ENCODE data around the gene OXA1L. TPM values are rescaled to one million over a fixed set of nuclear protein-coding genes. Genes with fewer than 3 reads are reported as not detected.

Gene OXA1L
- total RNA-seq, 2 donors from 2014 or later: 73.2 to 83.5 TPM

- no peaks in the 10 kb centered on the region for H3K36me3 ChIP-seq (replicated peaks in 1 of 2; ENCODE audit: insufficient read depth in 1 of 2, low read depth in 2 of 2)
- H3K4me3 ChIP-seq: no peak overlapping the region
- DNase-seq: no peak
- WGBS, 2 donors: 67 to 82% methylated on average over 5 of the region's 5 CpGs
- no peak for ATAC-seq
- no peaks in the 10 kb centered on the region for H3K27me3 ChIP-seq
- no peaks in the 10 kb centered on the region for H3K9me3 ChIP-seq
- TF ChIP-seq CTCF (IDR thresholded peaks at IDR 0.05): no peak
- TF ChIP-seq POLR2A (IDR thresholded peaks at IDR 0.05): no peak
- peaks cover 16% of the 10 kb centered on the region for H3K4me1 ChIP-seq
- peak overlapping the region in 2 of 4 donors; percentile 13 to 49 for H3K27ac ChIP-seq
- intact Hi-C loops (cut with DNase I): no loop called here
These were observed 42.1 kb downstream of the OXA1L start for GRCh38 chr14:22808388-22809209.

- peaks cover 20% of the 10 kb centered on the region for H3K4me1 ChIP-seq
- ATAC-seq (no peak), DNase-seq (no peak)
- H3K27me3 ChIP-seq: no peaks in the 10 kb centered on the region
- 45 to 46% methylated on average over 2 of the region's 2 CpGs for WGBS, 2 donors
- TF ChIP-seq CTCF (IDR thresholded peaks at IDR 0.05) (no peak), POLR2A (IDR thresholded peaks at IDR 0.05) (no peak)
- H3K36me3 ChIP-seq (replicated peaks in 1 of 2; ENCODE audit: insufficient read depth in 1 of 2, low read depth in 2 of 2): no peaks in the 10 kb centered on the region
- no peak overlapping the region for H3K27ac ChIP-seq
- intact Hi-C loops (cut with DNase I): no loop called here
- H3K4me3 ChIP-seq: no peak overlapping the region
- H3K9me3 ChIP-seq: no peaks in the 10 kb centered on the region
These were observed 45.2 kb downstream of the OXA1L start for GRCh38 chr14:22811722-22812121.

- no peaks in the 10 kb centered on the region for H3K36me3 ChIP-seq (replicated peaks in 1 of 2; ENCODE audit: insufficient read depth in 1 of 2, low read depth in 2 of 2)
- ATAC-seq (no peak), DNase-seq (no peak)
- intact Hi-C loops (cut with DNase I): no loop called here
- H3K27me3 ChIP-seq: no peaks in the 10 kb centered on the region
- peaks cover 18% of the 10 kb centered on the region for H3K4me1 ChIP-seq
- WGBS, 2 donors: 83 to 88% methylated on average over 4 of the region's 4 CpGs
- no peak overlapping the region for H3K4me3 ChIP-seq
- H3K9me3 ChIP-seq: no peaks in the 10 kb centered on the region
- TF ChIP-seq POLR2A (IDR thresholded peaks at IDR 0.05) (no peak), CTCF (IDR thresholded peaks at IDR 0.05) (no peak)
- H3K27ac ChIP-seq: no peak overlapping the region
These were observed 46.3 kb downstream of the OXA1L start for GRCh38 chr14:22812744-22813143.

- H3K4me1 ChIP-seq: peaks cover 21% of the 10 kb centered on the region
- no peak for DNase-seq
- TF ChIP-seq POLR2A (IDR thresholded peaks at IDR 0.05) (no peak), CTCF (IDR thresholded peaks at IDR 0.05) (no peak)
- H3K27me3 ChIP-seq: no peaks in the 10 kb centered on the region
- H3K27ac ChIP-seq: no peak overlapping the region
- H3K9me3 ChIP-seq: no peaks in the 10 kb centered on the region
- ATAC-seq: no peak
- intact Hi-C loops (cut with DNase I): no loop called here
- H3K4me3 ChIP-seq: no peak overlapping the region
- no peaks in the 10 kb centered on the region for H3K36me3 ChIP-seq (replicated peaks in 1 of 2; ENCODE audit: insufficient read depth in 1 of 2, low read depth in 2 of 2)
- WGBS, 2 donors: 77 to 79% methylated on average over 4 to 9 of the region's 9 CpGs
These were observed 46.7 kb downstream of the OXA1L start for GRCh38 chr14:22813145-22813544.

GRCh38 chr14:22814373-22814772, 47.9 kb downstream of the OXA1L start:
- no peak overlapping the region for H3K4me3 ChIP-seq
- WGBS, 2 donors: 81 to 82% methylated on average over 7 of the region's 7 CpGs

More at GRCh38 chr14:22814373-22814772, 47.9 kb downstream of the OXA1L start:
- DNase-seq (no peak), ATAC-seq (no peak)
- intact Hi-C loops (cut with DNase I): no loop called here
- no peaks in the 10 kb centered on the region for H3K27me3 ChIP-seq
- H3K27ac ChIP-seq: no peak overlapping the region
- peaks cover 26% of the 10 kb centered on the region for H3K4me1 ChIP-seq
- no peaks in the 10 kb centered on the region for H3K9me3 ChIP-seq
- H3K36me3 ChIP-seq (replicated peaks in 1 of 2; ENCODE audit: insufficient read depth in 1 of 2, low read depth in 2 of 2): no peaks in the 10 kb centered on the region
- no peak for TF ChIP-seq CTCF (IDR thresholded peaks at IDR 0.05)
- TF ChIP-seq POLR2A (IDR thresholded peaks at IDR 0.05): no peak
